Superior temporal gyrus (tissue), 1 donor: ENCODE results near the gene FAM222B.
"Not testable (repeated sequence)": the region's sequence is repeated elsewhere in the genome, so short reads cannot be mapped to it uniquely, and the experiment has no call there.

Experiments
- DNase-seq: peaks from one replicate; pipeline ENCODE4 v3.0.0-alpha.2; 2016; ENCODE audit errors: extremely low spot score

The FAM222B gene

DNA sequence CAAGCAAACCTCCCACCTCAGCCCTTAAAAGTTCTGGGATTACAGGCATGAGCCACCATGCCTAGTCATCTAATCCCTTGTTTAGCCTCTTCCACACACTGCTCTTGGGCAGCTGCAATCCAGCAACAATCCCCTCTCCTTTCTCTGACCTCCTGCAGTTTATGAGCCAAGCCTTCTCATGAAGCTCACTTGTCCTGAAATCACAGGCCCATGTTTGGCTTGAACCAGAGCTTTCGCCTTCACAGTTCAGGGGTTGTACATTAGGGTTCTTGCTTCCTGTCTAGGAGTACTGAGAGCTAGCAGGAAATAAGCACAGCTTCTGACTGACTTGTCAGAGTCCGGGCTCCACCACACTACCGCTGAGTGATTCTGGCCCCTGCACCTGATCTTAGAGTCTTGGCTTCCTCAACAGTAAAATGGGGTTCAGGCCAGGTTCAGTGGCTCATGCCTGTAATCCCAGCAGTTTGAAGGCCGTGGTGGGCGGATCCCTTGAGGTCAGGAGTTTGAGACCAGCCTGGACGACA is 28.5 kb upstream of the FAM222B start:
- no peak for DNase-seq

DNA sequence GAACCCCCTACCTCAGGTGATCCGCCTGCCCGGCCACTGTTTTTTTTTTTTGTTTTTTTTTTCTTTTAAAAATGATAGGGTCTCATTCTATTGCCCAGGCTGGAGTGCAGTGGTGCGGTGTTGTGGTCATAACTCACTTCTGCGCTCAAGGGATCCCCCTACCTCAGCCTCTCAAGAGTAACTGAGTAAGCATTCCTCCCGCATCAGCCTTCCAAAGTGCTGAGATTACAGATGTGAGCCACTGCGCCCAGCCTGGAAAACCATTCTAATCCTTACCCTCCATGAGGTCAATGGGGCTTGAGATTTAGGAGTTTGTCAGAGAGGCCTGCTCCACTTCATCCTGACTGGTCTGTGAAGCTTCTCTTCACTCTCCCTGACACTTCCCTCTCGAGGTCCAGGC is 24.7 kb upstream of the FAM222B start:
- DNase-seq, result no peak

DNA sequence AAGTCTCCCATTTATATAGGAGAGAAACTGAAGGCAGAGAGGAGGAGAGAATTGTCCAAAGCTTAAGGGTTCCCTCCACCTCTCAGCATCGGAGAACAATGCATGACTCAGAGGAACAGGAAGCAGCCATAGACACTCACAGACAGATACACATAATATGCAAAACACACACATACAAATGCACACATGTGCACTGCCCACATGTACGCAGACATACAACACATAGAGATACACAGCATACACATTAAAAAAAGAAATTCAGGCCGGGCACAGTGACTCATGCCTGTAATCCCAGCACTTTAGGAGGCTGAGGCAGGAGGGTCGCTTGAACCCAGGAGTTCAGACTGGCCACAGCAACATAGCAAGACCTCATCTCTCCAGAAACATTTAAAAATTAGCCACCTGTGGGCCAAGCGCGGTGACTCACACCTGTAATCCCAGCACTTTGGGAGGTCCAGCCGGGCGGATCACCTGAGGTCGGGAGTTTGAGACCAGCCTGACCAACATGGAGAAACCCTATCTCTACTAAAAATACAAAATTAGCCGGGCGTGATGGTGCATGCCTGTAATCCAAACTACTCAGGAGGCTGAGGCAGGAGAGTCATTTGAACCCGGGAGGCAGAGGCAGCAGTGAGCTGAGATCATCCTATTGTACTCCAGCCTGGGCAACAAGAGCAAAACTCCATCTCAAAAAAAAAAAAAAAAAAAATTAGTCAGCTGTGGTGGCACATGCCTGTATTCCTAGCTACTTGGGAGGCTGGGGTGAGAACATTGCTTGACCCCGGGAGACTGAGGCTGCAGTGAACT is 23.6 kb upstream of the FAM222B start:
- DNase-seq, result no peak

DNA sequence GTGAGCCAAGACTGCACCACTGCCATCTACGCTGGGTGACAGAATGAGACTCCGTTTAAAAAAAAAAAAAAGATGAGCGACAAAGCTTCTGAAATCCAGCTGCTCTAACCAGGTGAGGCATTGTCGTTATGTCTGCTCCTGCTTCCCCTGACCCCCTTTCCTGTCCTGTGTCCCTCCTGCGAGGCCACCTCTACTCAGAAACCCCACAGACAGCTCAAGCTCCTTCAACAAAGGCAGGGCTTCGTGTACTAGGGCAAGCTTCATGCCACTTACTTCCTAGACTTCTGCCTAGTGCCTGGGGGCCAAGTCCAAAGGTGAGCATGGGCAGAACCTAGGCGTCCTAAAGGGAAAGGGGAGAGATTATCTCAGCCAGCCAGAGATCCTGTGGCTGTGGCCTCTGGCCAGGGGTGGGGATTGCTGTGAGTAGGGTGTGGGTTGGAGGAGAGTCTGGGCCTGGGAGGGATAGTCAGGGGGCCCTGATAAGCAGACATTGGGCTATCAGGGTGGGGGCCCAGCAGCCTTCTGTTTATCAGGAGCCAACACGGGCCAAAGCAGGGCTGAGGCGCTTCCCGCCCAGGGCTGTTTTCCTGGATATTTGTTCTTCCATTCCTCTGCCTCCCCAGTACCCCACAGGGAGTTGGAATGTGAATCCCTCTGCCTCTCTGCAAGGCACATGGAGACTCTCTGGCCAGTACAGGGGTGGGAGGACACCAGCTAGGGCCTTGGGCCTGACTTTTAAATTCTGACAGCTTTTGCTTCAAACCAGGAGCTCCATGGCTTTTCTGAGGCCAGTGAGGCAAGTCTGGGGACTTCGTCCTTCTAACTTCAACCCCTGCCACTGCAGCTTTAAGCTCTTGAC is 22.6 kb upstream of the FAM222B start:
- no peak for DNase-seq

DNA sequence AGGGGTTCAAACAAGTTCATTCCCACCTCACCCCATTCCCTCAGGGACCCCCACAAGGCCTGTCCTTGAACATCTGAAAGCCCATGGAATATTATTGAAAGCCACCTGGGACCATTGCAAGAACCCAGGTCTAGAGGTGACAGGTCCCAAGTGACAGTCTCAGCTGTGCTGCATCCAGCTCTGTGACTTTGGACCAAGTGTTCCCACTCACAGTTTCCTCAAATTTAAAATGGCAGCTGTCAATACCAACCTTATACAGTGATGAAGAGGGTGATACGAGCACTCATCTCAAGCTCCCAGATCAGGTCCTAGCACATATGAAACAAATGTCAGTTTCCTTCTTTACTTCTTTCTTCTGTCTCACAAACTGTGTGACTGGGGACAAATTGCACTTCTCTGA is 21.4 kb upstream of the FAM222B start:
- no peak for DNase-seq

DNA sequence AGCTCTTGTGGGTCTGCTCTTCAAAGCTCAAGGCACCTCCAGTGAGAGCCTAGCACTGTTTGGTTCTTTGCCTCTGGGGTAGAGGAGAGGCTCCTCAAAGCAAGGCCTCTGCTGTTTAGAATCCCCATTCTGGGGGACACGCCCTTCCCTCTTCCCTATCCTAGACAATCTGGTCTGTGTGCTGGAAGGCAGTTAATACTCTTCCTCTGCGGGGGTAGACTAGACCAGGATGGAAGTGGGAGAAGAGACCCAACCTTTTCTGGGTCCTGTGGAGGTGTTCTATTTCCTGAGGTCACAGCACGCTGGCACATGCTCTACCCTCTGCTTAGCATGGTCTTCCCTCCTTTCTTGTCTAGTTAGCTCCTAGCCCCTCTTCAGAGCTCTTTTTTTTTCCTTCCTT is 20.0 kb upstream of the FAM222B start:
- DNase-seq, result no peak

DNA sequence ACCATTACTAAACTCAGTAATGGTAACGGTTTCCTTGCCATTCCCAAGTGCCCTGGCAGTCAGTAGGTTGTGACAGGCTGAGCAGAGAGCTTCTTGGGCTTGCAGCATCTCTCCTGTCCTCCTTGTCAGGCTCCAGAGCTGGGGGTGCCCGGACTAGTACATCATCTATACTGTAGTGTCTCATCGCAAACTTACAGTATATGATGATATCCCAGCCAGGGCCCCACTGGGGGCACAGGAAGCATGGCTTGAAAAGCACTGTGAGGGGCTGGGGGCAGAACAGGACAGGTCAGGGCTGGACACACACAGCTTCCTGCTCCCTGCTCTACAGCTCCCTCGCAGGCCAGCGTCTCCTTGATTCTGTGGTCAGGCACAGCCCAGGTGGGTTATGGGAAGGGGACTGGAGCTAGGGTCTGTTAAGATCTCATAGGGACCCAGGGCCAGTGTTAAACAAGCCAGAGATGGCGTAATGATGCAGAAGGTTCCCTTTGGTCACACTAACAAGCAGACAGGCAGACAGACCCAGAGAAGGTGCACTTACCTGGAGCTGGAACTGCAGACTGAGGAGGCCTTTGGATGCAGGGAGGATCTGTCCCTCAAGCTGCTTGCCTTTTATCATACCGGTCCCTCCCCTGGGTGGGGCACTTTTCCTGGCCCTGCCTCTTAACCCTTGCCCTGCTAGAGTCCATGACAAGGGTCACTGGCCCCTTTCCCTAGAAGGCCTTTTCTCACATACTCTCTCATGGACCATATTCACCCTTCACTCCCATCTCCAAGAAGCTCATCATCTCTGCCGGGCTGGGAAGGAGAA is 19.0 kb upstream of the FAM222B start:
- DNase-seq, result no peak

DNA sequence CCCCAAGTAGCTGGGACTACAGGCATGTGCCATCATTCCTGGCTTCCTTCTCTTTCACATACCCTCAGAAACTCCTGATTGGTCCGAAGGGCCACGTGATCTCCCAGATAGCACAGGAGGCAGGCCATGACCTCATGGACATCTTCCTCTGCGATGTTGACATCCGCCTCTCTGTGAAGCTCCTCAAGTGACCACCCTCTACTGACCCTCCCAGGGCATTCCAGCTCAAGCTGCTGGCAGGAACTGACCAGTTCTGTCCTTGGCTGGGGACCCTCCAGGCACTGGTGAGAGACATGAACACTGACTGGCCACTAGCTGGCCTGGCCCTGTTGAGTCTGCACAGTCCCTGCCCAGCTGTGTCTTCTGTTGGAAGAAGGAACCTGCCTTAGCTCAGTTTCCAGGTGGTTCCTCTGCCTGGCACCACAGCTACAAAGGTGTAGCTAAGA is 17.8 kb upstream of the FAM222B start:
- no peak for DNase-seq

DNA sequence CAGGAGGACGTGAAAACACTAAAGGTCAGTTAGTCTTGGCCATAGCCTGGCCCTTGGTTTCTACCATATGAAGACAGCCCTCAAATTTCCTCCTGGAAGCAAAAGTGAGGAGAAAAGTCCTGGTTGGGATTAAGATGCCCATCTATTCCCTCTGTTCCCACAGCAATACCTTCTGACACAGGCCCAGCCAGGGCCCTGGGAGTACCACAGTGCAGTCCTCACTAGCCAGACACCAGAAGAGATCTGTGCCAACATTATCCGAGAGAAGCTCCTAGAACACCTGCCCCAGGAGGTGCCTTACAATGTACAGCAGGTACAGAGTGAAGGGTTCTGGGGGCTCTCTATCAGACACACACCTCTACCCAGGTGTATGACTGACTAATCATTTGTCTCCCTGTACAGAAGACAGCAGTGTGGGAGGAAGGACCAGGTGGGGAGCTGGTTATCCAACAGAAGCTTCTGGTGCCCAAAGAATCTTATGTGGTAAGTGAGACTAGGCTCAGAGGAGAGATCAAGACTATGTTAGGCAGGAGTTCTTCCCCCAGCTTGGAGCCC is 16.3 kb upstream of the FAM222B start:
- DNase-seq, result no peak

DNA sequence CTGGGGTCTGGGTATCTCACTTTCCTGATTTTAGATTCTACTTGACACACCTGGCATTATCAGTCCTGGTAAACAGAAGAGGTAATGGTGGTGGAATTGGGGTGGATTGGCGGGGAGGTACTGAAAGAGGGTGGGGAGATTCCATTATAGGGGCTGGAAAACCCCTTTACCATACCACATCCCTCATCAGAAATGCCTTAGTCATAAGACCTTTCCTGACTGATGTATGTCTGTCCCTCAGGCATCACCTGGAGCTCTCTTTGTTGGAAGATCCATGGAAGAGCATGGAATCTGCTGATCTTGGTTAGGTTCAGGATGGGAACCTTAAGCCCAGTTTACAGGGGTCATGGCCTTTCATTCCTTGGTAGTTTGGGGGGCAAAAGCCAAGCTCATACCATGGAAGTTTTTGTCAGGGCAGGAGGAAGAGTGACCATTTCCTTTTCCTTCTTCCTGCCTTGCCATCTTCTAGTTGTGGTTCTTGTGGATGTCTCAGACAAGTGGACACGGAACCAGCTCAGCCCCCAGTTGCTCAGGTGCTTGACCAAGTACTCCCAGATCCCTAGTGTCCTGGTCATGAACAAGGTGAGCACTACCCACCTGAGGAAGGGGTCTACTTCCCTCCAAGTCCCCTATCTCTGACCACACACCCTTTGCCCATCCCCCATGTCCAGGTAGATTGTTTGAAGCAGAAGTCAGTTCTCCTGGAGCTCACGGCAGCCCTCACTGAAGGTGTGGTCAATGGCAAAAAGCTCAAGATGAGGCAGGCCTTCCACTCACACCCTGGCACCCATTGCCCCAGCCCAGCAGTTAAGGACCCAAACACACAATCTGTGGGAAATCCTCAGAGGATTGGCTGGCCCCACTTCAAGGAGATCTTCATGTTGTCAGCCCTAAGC is 15.6 kb upstream of the FAM222B start:
- no peak for DNase-seq

DNA sequence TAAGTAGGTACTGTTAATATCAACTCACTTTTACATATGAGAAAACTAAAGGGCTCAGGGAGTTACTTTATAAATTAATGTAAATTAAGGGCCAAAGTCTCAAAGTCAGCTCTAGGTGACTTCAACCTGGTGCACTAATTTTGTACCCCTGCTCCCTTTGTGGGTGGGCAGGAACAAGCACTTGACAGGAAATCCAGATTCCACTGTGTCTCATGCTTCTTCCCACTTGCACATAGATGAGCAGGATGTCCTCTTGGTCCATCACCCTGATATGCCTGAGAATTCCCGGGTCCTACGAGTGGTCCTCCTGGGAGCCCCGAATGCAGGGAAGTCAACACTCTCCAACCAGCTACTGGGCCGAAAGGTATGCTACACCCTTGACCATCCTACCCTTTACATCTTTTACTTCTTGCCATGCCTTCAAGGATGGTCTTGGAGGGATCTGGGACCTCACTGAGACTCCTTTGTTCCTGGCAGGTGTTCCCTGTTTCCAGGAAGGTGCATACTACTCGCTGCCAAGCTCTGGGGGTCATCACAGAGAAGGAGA is 13.5 kb upstream of the FAM222B start:
- no peak for DNase-seq

DNA sequence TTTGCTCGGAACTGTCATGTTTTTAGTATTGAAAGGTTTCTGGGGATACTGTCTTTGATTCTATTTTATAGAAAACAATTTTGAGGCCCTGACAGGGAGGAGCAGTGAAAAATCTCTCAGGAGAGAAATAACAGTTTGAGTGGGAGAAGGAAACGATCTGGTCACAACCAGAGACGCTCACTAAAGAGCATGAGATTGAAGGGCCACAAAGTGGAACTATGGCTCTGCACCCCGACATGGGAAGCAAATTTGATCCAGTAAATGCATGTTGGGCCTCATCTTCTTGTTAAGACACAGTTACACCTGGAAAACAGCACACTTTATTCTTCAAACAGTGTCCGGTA is 12.7 kb upstream of the FAM222B start:
- DNase-seq, result no peak

DNA sequence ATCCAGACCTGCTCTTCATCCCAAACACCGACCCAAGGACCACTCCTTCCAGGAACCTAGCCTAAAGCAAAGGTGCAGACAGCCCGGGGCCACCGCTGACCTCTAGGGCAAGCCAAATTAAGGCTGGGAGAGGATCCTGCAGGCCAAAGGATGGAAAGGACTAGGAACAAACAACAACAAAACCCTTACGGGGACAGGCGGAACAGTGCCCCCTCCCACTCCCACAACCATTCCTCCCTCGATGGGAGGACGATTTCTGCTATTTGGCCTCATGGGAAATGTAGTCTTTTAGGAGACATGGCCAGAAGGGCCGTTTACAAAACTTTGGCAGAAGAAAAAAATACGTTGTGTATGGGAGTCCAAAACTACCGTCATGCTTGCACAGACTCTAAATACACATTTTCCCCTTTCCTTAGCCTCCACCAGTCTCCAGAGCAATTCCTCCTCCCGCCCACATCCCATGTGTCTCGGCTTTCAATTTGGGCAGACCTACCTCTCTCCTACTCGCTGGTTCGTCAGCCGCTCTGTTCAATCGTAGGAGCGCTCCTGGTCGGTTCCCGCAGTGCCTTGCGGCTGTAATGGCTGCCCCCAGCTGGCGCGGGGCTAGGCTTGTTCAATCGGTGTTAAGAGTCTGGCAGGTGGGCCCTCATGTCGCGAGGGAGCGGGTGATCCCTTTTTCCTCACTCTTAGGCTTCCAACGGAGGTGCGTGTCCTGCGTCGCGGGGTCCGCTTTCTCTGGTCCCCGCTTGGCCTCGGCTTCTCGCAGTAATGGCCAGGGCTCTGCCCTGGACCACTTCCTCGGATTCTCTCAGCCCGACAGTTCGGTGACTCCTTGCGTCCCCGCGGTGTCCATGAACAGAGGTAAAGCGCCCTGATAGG is 12.1 kb upstream of the FAM222B start, which contains the start of gene ERAL1:
Gene ERAL1 (plus strand): TSS at position 560 of the 879 bp plus-strand sequence. CDS start 19 bp downstream, at position 579.
- DNase-seq, result peak; percentile 91

DNA sequence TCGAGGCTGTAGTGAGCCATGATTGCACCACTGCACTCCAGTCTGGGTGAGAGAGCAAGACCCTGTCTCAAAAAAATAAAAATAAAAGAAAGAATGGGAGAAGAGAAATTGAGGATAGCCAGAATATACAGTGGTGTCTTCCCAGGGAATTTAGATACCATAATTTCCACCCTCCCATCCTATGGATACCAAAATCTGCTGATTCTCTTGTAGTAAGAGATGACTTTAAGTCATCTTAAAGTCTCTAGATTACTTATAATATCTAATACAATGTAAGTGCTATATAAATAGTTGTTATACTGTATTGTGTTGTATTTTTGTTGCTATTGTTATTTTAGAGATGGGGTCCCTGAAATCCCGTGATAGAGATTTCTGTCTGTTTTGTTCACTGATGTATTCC is 10.7 kb upstream of the FAM222B start:
- DNase-seq, result no peak

DNA sequence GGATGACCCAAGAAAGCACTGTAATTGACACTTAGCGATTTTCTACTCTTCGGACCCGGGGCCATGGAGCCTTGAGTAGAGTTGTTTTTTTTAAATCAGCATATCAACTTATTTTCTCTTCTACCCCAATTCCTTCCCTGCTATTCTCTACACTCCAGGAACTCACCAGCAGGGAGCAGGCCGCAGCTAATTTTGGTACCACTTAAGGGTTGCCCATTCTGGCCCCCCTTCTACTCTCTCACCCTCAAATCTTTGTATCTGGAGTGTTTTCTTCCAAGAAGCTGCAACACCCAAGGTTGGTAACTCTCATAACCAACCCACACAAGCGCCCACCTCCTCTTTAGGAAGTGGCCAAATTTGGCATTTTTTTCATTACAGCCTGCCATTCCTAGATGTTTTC is 6.7 kb upstream of the FAM222B start:
- no peak for DNase-seq

DNA sequence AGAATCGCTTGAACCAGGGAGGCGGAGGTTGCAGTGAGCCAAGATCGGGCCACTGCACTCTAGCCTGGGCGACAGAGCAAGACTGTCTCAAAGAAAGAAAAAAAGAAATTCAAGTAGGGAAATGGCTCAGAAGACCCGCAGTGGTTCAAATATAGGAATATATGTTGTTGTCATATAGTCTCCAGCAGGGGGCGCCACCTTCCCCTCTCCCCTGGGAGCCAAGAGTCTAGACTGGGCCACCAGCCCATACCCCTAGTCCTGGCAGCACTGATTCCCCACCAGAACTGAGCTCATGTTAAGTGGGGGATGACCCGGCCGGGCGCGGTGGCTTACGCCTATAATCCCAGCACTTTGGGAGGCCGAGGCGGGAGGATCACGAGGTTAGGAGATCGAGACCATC is 6.1 kb upstream of the FAM222B start:
- DNase-seq, result not testable (repeated sequence)

DNA sequence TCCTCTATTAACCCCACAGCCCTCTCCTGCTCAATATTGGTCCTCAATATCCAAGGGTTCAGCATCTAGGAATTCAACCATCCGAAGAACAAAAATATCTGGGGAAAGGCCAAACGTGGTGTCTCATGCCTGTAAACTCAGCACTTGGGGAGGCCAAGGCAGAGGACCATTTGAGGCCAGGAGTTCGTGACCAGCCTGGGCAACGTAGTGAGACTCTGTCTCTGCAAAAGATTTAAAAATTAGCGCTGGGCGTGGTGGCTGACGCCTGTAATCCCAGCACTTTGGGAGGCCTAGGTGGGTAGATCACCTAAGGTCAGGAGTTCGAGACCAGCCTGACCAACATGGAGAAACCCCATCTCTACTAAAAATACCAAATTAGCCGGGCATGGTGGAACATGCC is 4.1 kb upstream of the FAM222B start:
- DNase-seq, result not testable (repeated sequence)

DNA sequence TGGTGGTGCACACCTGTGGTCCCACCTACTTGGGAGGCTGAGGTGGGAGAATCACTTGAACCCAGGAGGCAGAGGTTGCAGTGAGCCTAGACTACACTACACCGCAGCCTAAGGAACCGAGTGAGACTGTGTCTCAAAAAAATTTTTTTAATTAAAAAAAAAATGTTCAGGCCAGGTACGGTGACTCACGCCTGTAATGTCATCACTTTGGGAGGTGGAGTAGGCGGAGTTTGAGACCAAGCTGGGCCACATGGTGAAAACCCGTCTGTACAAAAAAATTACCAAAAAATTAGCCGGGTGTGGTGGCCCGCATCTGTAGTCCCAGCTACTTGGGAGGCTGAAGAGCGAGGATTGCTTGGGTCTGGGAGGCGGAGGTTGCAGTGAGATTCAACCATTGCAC is 3.6 kb upstream of the FAM222B start:
- no peak for DNase-seq

DNA sequence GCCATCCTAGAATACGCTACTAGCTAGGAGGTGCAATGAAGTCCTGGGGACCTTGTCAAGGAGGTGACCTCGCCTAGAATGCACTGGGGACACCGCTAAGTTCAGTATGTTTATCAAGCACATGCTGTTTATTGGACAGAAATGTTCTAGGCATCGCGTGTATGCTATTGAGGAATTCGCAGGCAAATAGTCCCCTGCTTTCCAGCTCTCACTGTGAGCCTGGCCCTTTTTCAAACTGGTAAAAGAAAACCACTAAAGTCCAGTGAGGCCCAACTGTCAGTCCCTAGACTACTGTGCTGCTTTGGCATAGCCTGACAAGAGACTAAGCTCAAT is 1.2 kb upstream of the FAM222B start:
- DNase-seq, result no peak
